Measurements from ENCODE around the gene ILDR1.

Gene ILDR1

GRCh38 chr3:122003112-122003511 lies 18.9 kb downstream of the ILDR1 start:
- Histone ChIP-seq H3K4me3 (ENCODE audit: low read length in 2 of 2) (no peak overlapping the region), H3K9me3 (ENCODE audit: control insufficient read depth in 2 of 2, low read length in 2 of 2) (no peaks in the 10 kb centered on the region), H3K4me1 (ENCODE audit: control insufficient read depth, insufficient read depth, low read length) (no peaks in the 10 kb centered on the region), H3K36me3 (ENCODE audit: control insufficient read depth in 2 of 2, insufficient read depth in 2 of 2, low read length in 2 of 2) (no peaks in the 10 kb centered on the region), H3K27ac (ENCODE audit: low read length) (no peak overlapping the region), H3K27me3 (ENCODE audit: control insufficient read depth in 1 of 2, insufficient read depth in 2 of 2, low read length in 2 of 2) (peaks cover 0 to 2% of the 10 kb centered on the region in 2 donors), H3K9ac (ENCODE audit: low read length in 2 of 2) (no peak overlapping the region)

DNA sequence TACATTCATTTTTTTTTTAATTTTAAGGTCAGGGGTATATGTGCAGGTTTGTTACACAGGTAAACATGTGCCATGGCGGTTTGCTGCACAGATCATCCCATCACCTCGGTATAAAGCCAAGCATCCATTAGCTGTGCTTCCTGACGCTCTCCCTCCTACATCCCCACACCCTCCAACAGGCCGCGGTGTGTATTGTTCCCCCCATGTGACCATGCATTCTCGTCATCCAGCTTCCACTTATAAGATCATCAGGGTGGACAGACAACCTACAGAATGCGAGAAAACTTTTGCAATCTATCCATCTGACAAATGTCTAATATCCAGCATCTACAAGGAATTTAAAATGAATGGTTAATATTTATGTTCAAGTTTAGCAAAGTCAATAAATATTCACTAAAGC lies 19.4 kb downstream of the ILDR1 start:
- peaks cover 0 to under 1% of the 10 kb centered on the region in 2 donors for H3K27me3 ChIP-seq (ENCODE audit: control insufficient read depth in 1 of 2, insufficient read depth in 2 of 2, low read length in 2 of 2)
- H3K4me1 ChIP-seq (ENCODE audit: control insufficient read depth, insufficient read depth, low read length) = no peaks in the 10 kb centered on the region
- H3K9me3 ChIP-seq (ENCODE audit: control insufficient read depth in 2 of 2, low read length in 2 of 2) = no peaks in the 10 kb centered on the region
- no peaks in the 10 kb centered on the region for H3K36me3 ChIP-seq (ENCODE audit: control insufficient read depth in 2 of 2, insufficient read depth in 2 of 2, low read length in 2 of 2)
- H3K9ac ChIP-seq (ENCODE audit: low read length in 2 of 2) = no peak overlapping the region
- no peak overlapping the region for H3K27ac ChIP-seq (ENCODE audit: low read length)
- no peak overlapping the region for H3K4me3 ChIP-seq (ENCODE audit: low read length in 2 of 2)

GRCh38 chr3:122001892-122002291 lies 20.2 kb downstream of the ILDR1 start:
- Histone ChIP-seq H3K27me3 (ENCODE audit: control insufficient read depth in 1 of 2, insufficient read depth in 2 of 2, low read length in 2 of 2) (no peaks in the 10 kb centered on the region), H3K9me3 (ENCODE audit: control insufficient read depth in 2 of 2, low read length in 2 of 2) (no peaks in the 10 kb centered on the region), H3K9ac (ENCODE audit: low read length in 2 of 2) (no peak overlapping the region), H3K4me1 (ENCODE audit: control insufficient read depth, insufficient read depth, low read length) (no peaks in the 10 kb centered on the region), H3K36me3 (ENCODE audit: control insufficient read depth in 2 of 2, insufficient read depth in 2 of 2, low read length in 2 of 2) (no peaks in the 10 kb centered on the region), H3K4me3 (ENCODE audit: low read length in 2 of 2) (no peak overlapping the region), H3K27ac (ENCODE audit: low read length) (no peak overlapping the region)

DNA sequence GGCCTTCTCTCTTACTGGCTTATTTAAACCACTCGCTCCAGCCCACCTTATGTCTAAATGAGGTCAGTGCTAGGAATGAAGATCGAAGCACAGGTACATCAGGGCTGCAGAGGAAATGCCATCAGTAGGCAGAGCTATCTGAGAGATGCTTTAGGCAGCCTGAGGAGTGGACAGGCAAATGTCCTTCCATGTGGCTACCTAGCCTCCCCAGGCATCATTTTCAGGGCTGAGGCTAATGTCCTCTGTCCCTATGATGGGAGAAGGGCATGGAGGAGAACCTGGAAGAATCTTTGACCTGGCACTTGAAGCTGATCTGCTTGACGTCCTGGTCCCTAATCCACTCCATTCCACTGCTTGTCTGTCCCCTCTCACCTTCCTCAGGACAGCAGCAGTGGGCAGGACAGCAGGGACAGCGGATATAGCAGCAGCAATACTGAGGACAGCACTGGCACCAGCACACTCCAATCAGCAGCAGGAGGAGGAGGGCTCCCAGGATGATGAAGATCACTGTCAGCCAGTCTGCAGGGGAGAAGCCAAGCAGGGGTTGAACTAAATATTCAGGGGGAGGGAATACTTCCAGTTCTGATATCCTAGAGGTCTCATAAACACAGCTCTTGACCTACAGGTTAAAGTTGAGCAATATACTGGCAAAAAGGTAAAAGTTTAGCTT lies 21.0 kb downstream of the ILDR1 start:
- Histone ChIP-seq H3K27me3 (ENCODE audit: control insufficient read depth in 1 of 2, insufficient read depth in 2 of 2, low read length in 2 of 2) (no peaks in the 10 kb centered on the region), H3K4me1 (ENCODE audit: control insufficient read depth, insufficient read depth, low read length) (no peaks in the 10 kb centered on the region), H3K36me3 (ENCODE audit: control insufficient read depth in 2 of 2, insufficient read depth in 2 of 2, low read length in 2 of 2) (no peaks in the 10 kb centered on the region), H3K27ac (ENCODE audit: low read length) (no peak overlapping the region), H3K9ac (ENCODE audit: low read length in 2 of 2) (no peak overlapping the region), H3K4me3 (ENCODE audit: low read length in 2 of 2) (no peak overlapping the region), H3K9me3 (ENCODE audit: control insufficient read depth in 2 of 2, low read length in 2 of 2) (no peaks in the 10 kb centered on the region)

DNA sequence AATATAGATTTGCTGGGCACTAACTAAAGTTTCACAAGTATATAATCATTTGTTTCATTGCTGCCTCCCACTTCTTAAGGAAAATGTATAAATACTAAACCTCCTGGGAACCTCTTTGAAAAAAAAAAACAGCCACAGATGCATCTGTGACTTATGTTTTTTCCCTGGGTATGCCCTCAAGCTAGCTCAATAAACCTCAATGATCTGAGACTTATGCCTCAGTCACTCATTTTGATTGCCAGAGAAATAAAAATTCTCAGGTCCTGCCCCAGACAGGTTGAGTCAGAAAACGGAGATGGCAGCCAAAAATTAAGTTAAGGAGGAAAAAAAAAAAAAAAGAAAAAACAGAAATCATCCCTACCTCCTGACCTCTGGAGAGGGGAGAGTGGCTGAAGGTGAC lies 22.1 kb downstream of the ILDR1 start:
- no peaks in the 10 kb centered on the region for H3K36me3 ChIP-seq (ENCODE audit: control insufficient read depth in 2 of 2, insufficient read depth in 2 of 2, low read length in 2 of 2)
- no peaks in the 10 kb centered on the region for H3K27me3 ChIP-seq (ENCODE audit: control insufficient read depth in 1 of 2, insufficient read depth in 2 of 2, low read length in 2 of 2)
- no peaks in the 10 kb centered on the region for H3K9me3 ChIP-seq (ENCODE audit: control insufficient read depth in 2 of 2, low read length in 2 of 2)
- no peaks in the 10 kb centered on the region for H3K4me1 ChIP-seq (ENCODE audit: control insufficient read depth, insufficient read depth, low read length)
- H3K27ac ChIP-seq (ENCODE audit: low read length) = no peak overlapping the region
- no peak overlapping the region for H3K4me3 ChIP-seq (ENCODE audit: low read length in 2 of 2)
- H3K9ac ChIP-seq (ENCODE audit: low read length in 2 of 2) = no peak overlapping the region

DNA sequence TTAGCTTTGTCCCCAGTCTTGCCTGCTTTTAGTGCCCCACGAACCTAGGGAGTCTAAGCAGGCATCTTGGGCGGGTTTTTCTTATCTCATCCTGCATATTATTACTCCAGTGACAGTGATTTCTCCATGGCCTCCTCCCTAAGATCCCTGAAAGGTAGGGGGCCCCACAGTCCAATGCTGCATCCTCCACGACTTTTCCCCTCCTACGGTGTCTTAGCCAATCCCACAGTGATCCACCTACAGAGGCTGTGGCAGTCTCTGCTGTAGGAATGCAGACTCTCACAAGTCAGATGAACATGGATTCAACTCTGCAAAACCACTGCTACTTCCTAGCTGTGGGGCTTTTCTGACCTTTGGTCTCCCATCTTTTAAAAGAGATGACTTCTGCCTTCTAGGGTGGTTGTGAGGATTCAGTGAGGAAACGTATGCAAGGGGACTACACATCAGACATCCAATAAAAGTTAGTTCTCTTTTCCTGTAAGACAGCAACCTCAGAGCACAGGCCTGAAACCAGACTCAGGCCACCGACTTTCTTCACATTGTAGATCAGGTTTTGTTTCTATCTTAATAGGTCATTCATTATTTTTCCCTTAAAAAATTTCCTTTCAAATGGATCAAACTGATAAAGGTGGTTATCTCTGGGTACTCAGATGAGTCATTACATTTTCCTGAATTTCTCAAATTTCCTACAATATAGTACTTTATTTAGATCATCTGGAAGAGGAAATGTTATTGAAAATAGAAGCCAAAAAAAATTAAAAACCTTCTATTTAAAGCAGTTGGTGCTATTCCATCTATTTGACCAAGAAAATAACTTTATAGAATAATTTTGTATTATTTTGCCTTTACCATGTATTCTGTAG lies 23.2 kb downstream of the ILDR1 start:
- Histone ChIP-seq H3K4me3 (ENCODE audit: low read length in 2 of 2) (no peak overlapping the region), H3K9me3 (ENCODE audit: control insufficient read depth in 2 of 2, low read length in 2 of 2) (no peaks in the 10 kb centered on the region), H3K4me1 (ENCODE audit: control insufficient read depth, insufficient read depth, low read length) (no peaks in the 10 kb centered on the region), H3K36me3 (ENCODE audit: control insufficient read depth in 2 of 2, insufficient read depth in 2 of 2, low read length in 2 of 2) (no peaks in the 10 kb centered on the region), H3K9ac (ENCODE audit: low read length in 2 of 2) (no peak overlapping the region), H3K27me3 (ENCODE audit: control insufficient read depth in 1 of 2, insufficient read depth in 2 of 2, low read length in 2 of 2) (no peaks in the 10 kb centered on the region), H3K27ac (ENCODE audit: low read length) (no peak overlapping the region)

DNA sequence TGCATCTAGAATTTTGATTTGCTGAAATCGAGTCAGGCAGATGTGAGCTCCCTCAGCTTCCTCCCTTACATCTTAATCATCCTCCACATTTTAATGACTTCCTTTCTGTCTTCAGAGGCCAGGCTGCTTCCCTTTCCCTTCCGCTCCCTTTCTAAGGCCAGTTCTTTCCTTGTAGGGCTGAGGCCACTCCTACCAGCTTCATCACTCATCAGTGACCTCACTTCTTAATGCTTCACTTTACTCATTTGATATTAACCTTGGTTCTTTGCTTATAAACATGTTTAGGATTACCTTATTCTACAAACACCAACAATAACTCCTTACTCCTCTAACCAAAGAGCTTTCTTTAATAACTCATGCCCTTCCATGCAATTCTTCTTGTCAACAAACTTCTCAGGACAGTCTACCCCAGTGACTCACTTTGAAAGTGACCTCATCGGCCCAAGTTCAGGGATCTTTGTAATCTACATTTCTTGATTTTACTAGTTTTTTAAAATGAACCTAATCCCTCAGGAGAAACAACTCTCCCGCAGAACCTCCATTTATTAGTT lies 23.9 kb downstream of the ILDR1 start:
- H3K9ac ChIP-seq (ENCODE audit: low read length in 2 of 2) = no peak overlapping the region
- no peaks in the 10 kb centered on the region for H3K36me3 ChIP-seq (ENCODE audit: control insufficient read depth in 2 of 2, insufficient read depth in 2 of 2, low read length in 2 of 2)
- H3K9me3 ChIP-seq (ENCODE audit: control insufficient read depth in 2 of 2, low read length in 2 of 2) = no peaks in the 10 kb centered on the region
- H3K27me3 ChIP-seq (ENCODE audit: control insufficient read depth in 1 of 2, insufficient read depth in 2 of 2, low read length in 2 of 2) = no peaks in the 10 kb centered on the region
- H3K4me1 ChIP-seq (ENCODE audit: control insufficient read depth, insufficient read depth, low read length) = no peaks in the 10 kb centered on the region
- no peak overlapping the region for H3K4me3 ChIP-seq (ENCODE audit: low read length in 2 of 2)
- H3K27ac ChIP-seq (ENCODE audit: low read length) = no peak overlapping the region

DNA sequence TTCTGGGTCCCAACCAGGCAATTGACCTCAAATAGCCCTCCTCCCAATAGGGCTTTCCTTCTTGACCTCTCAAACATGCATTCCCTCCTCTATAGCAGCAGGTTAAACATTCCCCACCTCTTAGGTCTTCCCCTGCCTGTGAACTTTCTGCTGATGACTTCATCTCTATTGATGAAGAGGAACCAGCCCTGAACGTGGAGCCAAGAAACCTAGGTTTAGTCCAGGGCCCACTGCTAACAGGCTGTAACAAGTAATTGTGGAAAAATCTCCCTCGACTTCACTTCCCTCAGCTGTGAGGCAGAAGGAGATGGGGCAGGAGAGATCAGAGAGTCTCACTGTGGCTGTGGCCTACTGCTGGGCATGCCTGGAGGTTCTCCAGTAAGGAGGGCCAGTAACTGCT lies 24.7 kb downstream of the ILDR1 start:
- H3K27me3 ChIP-seq (ENCODE audit: control insufficient read depth in 1 of 2, insufficient read depth in 2 of 2, low read length in 2 of 2) = no peaks in the 10 kb centered on the region
- no peaks in the 10 kb centered on the region for H3K36me3 ChIP-seq (ENCODE audit: control insufficient read depth in 2 of 2, insufficient read depth in 2 of 2, low read length in 2 of 2)
- no peaks in the 10 kb centered on the region for H3K9me3 ChIP-seq (ENCODE audit: control insufficient read depth in 2 of 2, low read length in 2 of 2)
- no peak overlapping the region for H3K27ac ChIP-seq (ENCODE audit: low read length)
- no peak overlapping the region for H3K9ac ChIP-seq (ENCODE audit: low read length in 2 of 2)
- H3K4me1 ChIP-seq (ENCODE audit: control insufficient read depth, insufficient read depth, low read length) = no peaks in the 10 kb centered on the region
- no peak overlapping the region for H3K4me3 ChIP-seq (ENCODE audit: low read length in 2 of 2)

DNA sequence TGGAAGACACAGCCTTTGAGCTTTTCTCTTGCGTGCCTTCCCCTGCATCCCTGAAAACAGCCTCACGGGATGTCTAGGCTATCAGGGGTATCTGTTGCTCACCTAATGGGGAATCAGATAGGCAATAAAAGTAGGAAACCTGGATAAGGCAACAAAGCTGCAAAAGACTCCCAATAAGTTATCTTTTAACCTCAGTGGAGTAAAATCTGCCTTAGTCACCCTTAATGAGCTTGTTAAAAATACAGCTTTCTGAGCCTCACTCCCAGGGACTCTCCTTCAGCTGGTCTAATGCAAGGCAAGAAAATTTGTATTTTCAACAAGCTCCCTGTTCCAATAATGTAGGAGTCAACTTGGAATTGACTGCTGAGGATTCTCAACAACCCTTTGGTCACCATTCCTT lies 25.6 kb downstream of the ILDR1 start:
- Histone ChIP-seq H3K4me1 (ENCODE audit: control insufficient read depth, insufficient read depth, low read length) (no peaks in the 10 kb centered on the region), H3K4me3 (ENCODE audit: low read length in 2 of 2) (no peak overlapping the region), H3K27ac (ENCODE audit: low read length) (no peak overlapping the region), H3K36me3 (ENCODE audit: control insufficient read depth in 2 of 2, insufficient read depth in 2 of 2, low read length in 2 of 2) (no peaks in the 10 kb centered on the region), H3K27me3 (ENCODE audit: control insufficient read depth in 1 of 2, insufficient read depth in 2 of 2, low read length in 2 of 2) (no peaks in the 10 kb centered on the region), H3K9ac (ENCODE audit: low read length in 2 of 2) (no peak overlapping the region), H3K9me3 (ENCODE audit: control insufficient read depth in 2 of 2, low read length in 2 of 2) (no peaks in the 10 kb centered on the region)

DNA sequence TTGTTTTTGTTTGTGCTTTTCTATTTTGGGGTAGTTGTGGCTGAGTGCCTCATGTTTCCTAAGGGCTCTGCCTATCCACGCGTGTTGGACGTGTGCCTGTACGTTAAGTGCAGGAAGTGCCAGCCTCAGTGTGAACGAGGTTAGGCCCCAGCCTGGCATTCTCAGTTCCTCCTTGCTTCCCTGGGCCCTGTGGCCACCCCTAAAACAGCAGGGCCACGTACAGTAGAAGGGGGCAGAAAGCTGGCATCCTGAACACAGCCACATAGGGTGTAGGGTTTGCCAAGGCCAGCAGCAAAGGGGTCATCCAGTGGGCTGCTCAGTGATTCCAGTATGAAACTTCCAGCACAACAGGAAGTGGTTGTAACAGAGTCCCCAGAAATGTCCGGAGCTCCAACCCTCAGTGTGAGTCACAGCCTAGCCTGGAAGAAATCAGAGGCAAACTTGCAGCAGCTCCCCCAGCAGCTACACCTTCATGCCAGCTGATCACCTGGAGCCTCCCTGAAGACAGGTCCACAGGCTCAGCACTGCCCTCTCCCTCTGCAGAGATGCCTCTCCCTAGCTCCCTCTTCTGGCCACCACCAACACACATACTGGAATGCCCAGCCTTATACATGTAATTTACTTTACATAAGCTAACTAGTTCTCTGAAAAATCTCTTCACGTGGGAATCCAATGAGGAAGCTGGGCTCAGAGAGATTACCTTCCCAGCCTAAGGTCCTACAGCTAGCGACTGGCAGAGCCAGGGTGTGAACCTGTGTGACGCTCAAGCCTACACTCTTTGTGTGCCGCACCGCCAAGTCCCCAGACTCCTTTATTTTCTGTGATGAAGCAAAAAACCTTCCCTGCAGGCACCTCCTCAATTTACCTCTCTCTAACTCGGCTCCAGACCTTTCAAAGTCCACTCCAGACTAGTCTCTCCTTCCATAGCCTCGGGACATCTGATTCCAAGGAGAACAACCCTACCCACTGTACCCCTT lies 26.6 kb downstream of the ILDR1 start:
- H3K9me3 ChIP-seq (ENCODE audit: control insufficient read depth in 2 of 2, low read length in 2 of 2) = no peaks in the 10 kb centered on the region
- no peak overlapping the region for H3K9ac ChIP-seq (ENCODE audit: low read length in 2 of 2)
- H3K27ac ChIP-seq (ENCODE audit: low read length) = no peak overlapping the region
- H3K4me3 ChIP-seq (ENCODE audit: low read length in 2 of 2) = no peak overlapping the region
- H3K27me3 ChIP-seq (ENCODE audit: control insufficient read depth in 1 of 2, insufficient read depth in 2 of 2, low read length in 2 of 2) = no peaks in the 10 kb centered on the region
- H3K36me3 ChIP-seq (ENCODE audit: control insufficient read depth in 2 of 2, insufficient read depth in 2 of 2, low read length in 2 of 2) = no peaks in the 10 kb centered on the region
- H3K4me1 ChIP-seq (ENCODE audit: control insufficient read depth, insufficient read depth, low read length) = no peaks in the 10 kb centered on the region
